H1 (cell line): ENCODE data around the gene PITPNM1. TPM values are rescaled to one million over a fixed set of nuclear protein-coding genes. Genes with fewer than 3 reads are reported as not detected.

Experiments
- CTCF ChIA-PET: fragments of 300-600 bp; sonication (Branson Sonifier 250); formaldehyde crosslinking; loops from one replicate; lab custom pipeline; 2021; ENCODE audit not compliant: partially characterized antibody; lab: Charles Lee
- POLR2A ChIA-PET: fragments of 300-600 bp; sonication (Branson Sonifier 250); formaldehyde crosslinking; loops from one replicate; lab custom pipeline; 2021; ENCODE audit warnings: inconsistent platforms; ENCODE audit not compliant: partially characterized antibody; lab: Charles Lee
- DNase-seq, 2 experiments: peaks; one replicate each; pipeline versions ENCODE4 v3.0.0 to v3.0.0-alpha.2; 2010 to 2022; ENCODE audit warnings: low spot score in 2 of 2, low read depth in 1 of 2, mixed read lengths in 1 of 2
- FAIRE-seq: peaks from 2 replicates; lab custom pipeline; 2011; peaks lifted over from hg19 to GRCh38; lab: Jason Lieb, UNC
- H2AFZ ChIP-seq: 2 replicates; pipeline ENCODE4 v1.8.1; 2012; ENCODE audit warnings: low read length, inconsistent platforms
- H2AK5ac ChIP-seq: 2 replicates; pipeline ENCODE4 v1.6.1; 2013; ENCODE audit warnings: low read depth, low read length
- H2BK120ac ChIP-seq: replicated peaks from 2 replicates; pipeline ENCODE3; 2013; ENCODE audit warnings: low read depth, low read length, inconsistent platforms
- H2BK12ac ChIP-seq: 2 replicates; pipeline ENCODE4 v1.6.1; 2013; ENCODE audit warnings: low read depth, low read length
- H2BK15ac ChIP-seq: 2 replicates; pipeline ENCODE4 v1.6.1; 2013; ENCODE audit warnings: low read length
- H2BK20ac ChIP-seq: 2 replicates; pipeline ENCODE4 v1.6.1; 2013; ENCODE audit warnings: low read length
- H2BK5ac ChIP-seq: 2 replicates; pipeline ENCODE4 v1.6.1; 2013; ENCODE audit warnings: low read depth, low read length
- H3K14ac ChIP-seq: 2 replicates; pipeline ENCODE4 v1.6.1; 2013; ENCODE audit warnings: inconsistent platforms; ENCODE audit not compliant: insufficient read length
- H3K18ac ChIP-seq: 2 replicates; pipeline ENCODE4 v1.6.1; 2013; ENCODE audit warnings: low read length; ENCODE audit errors: extremely low read depth
- H3K23ac ChIP-seq: 2 replicates; pipeline ENCODE4 v1.6.1; 2013; ENCODE audit warnings: inconsistent platforms; ENCODE audit not compliant: insufficient read length
- H3K23me2 ChIP-seq: 2 replicates; pipeline ENCODE4 v1.6.1; 2013; ENCODE audit warnings: low read depth, low read length
- H3K27ac ChIP-seq: 2 replicates; pipeline ENCODE4 v1.6.1; 2011; ENCODE audit warnings: low read depth, low read length, inconsistent platforms
- H3K27me3 ChIP-seq, 4 experiments: replicated peaks in 1 of 4; 1 replicate in 1 of 4; 2 replicates in 3 of 4; pipeline versions ENCODE4 v1.6.1 to v1.8.1; 2011 to 2013; ENCODE audit warnings: low read length in 3 of 4, mild to moderate bottlenecking in 3 of 4, inconsistent platforms in 2 of 4, mixed read lengths in 2 of 4, moderate library complexity in 1 of 4; ENCODE audit not compliant: control insufficient read depth in 3 of 4, insufficient read depth in 3 of 4; ENCODE audit errors: extremely low read depth in 1 of 4
- H3K36me3 ChIP-seq, 4 experiments: 2 replicates each; pipeline versions ENCODE4 v1.6.1 to v1.8.1; 2011 to 2013; ENCODE audit warnings: mild to moderate bottlenecking in 4 of 4, low read length in 3 of 4, moderate library complexity in 2 of 4, control low read depth in 1 of 4, inconsistent platforms in 1 of 4; ENCODE audit not compliant: insufficient read depth in 4 of 4, control insufficient read depth in 2 of 4
- H3K4ac ChIP-seq: replicated peaks from 2 replicates; pipeline ENCODE3; 2013; ENCODE audit warnings: low read length, low read depth, mixed read lengths, inconsistent platforms; ENCODE audit not compliant: insufficient read length
- H3K4me1 ChIP-seq, 4 experiments: replicated peaks in 1 of 4; 1 replicate in 1 of 4; 2 replicates in 3 of 4; pipeline versions ENCODE4 v1.6.1 to v1.8.1; 2011 to 2013; ENCODE audit warnings: low read length in 3 of 4, inconsistent platforms in 2 of 4, mixed read lengths in 1 of 4; ENCODE audit not compliant: insufficient read depth in 4 of 4, control insufficient read depth in 3 of 4
- H3K4me2 ChIP-seq, 2 experiments: 2 replicates each; pipeline versions ENCODE4 v1.6.1 to v1.8.1; 2011 to 2013; ENCODE audit warnings: low read depth in 2 of 2, low read length in 2 of 2, control low read depth in 1 of 2, inconsistent platforms in 1 of 2, mild to moderate bottlenecking in 1 of 2; ENCODE audit not compliant: insufficient read depth in 1 of 2
- H3K4me3 ChIP-seq, 4 experiments: fragments of 200-600, 300-600 bp in 1 of 4; sonication (generic), shearing (Covaris generic), sonication (Bioruptor Twin) in 1 of 4; 2 replicates each; pipeline versions ENCODE4 v1.5.1 to v1.8.1; 2011 to 2016; ENCODE audit warnings: low read length in 4 of 4, low read depth in 3 of 4, control low read depth in 2 of 4, inconsistent platforms in 2 of 4, mild to moderate bottlenecking in 2 of 4, mixed read lengths in 1 of 4, moderate library complexity in 1 of 4; ENCODE audit not compliant: insufficient read depth in 2 of 4; ENCODE audit errors: extremely low read depth in 1 of 4
- H3K56ac ChIP-seq: replicated peaks from 2 replicates; pipeline ENCODE3; 2013; ENCODE audit warnings: low read depth, mild to moderate bottlenecking, mixed read lengths, low read length, inconsistent platforms; ENCODE audit not compliant: insufficient read length
- H3K79me1 ChIP-seq: 2 replicates; pipeline ENCODE4 v1.6.1; 2013; ENCODE audit warnings: low read depth, low read length, control low read depth
- H3K79me2 ChIP-seq, 2 experiments: 2 replicates each; pipeline versions ENCODE4 v1.6.1 to v1.8.1; 2012 to 2013; ENCODE audit warnings: low read length in 2 of 2, mild to moderate bottlenecking in 2 of 2, inconsistent platforms in 1 of 2; ENCODE audit not compliant: insufficient read depth in 2 of 2, control insufficient read depth in 1 of 2
- H3K9ac ChIP-seq, 4 experiments: replicated peaks in 1 of 4; 1 replicate in 1 of 4; 2 replicates in 3 of 4; pipeline versions ENCODE4 v1.6.1 to v1.8.1; 2011 to 2013; ENCODE audit warnings: low read depth in 3 of 4, low read length in 3 of 4, control low read depth in 2 of 4, mild to moderate bottlenecking in 2 of 4, moderate library complexity in 2 of 4, inconsistent platforms in 1 of 4; ENCODE audit errors: extremely low read depth in 1 of 4
- H3K9me3 ChIP-seq, 2 experiments: 2 replicates each; pipeline versions ENCODE4 v1.6.1 to v1.8.1; 2012 to 2013; ENCODE audit warnings: mild to moderate bottlenecking in 2 of 2, moderate library complexity in 2 of 2, control low read depth in 1 of 2, inconsistent platforms in 1 of 2, low read depth in 1 of 2, low read length in 1 of 2, mixed read lengths in 1 of 2; ENCODE audit not compliant: insufficient read depth in 2 of 2
- H4K20me1 ChIP-seq, 2 experiments: replicated peaks in 1 of 2; 2 replicates each; pipeline versions ENCODE3 to v1.8.1; 2011 to 2013; ENCODE audit warnings: inconsistent platforms in 2 of 2, low read length in 2 of 2, mild to moderate bottlenecking in 1 of 2; ENCODE audit not compliant: insufficient read depth in 2 of 2, control insufficient read depth in 1 of 2
- H4K5ac ChIP-seq: 2 replicates; pipeline ENCODE4 v1.6.1; 2013; ENCODE audit warnings: low read length, low read depth, mixed read lengths, inconsistent platforms; ENCODE audit not compliant: insufficient read length
- H4K8ac ChIP-seq: 2 replicates; pipeline ENCODE4 v1.8.0; 2013; ENCODE audit warnings: mild to moderate bottlenecking, moderate library complexity, low read length, inconsistent platforms; ENCODE audit not compliant: insufficient read depth; ENCODE audit errors: extremely low read depth
- H4K91ac ChIP-seq: replicated peaks from 2 replicates; pipeline ENCODE3; 2013; ENCODE audit warnings: low read length, mixed read lengths, inconsistent platforms; ENCODE audit not compliant: insufficient read length
- ASH2L ChIP-seq: fragments of 200-600, 300-600 bp; sonication (generic); IDR thresholded peaks from one replicate; pipeline ENCODE4 v1.7.1; 2017; ENCODE audit warnings: low read length
- CBX8 ChIP-seq: fragments of 300-800, 300-1000 bp; sonication (generic); IDR thresholded peaks from 2 replicates; pipeline ENCODE4 v1.7.1; 2016; ENCODE audit warnings: low read depth, low read length, borderline replicate concordance
- KDM4A ChIP-seq: IDR thresholded peaks from one replicate; pipeline ENCODE4 v1.7.1; 2012; ENCODE audit warnings: low read depth, mild to moderate bottlenecking, moderate library complexity, low read length, inconsistent platforms; ENCODE audit not compliant: severe bottlenecking
- RAD21 ChIP-seq, 2 experiments: IDR thresholded peaks in 1 of 2; conservative IDR thresholded peaks in 1 of 2; 2 replicates each; pipeline ENCODE4 v1.6.1; 2011; ENCODE audit warnings: low read depth in 2 of 2, low read length in 2 of 2, improper control_type of control experiment in 1 of 2, inconsistent platforms in 1 of 2, mild to moderate bottlenecking in 1 of 2, moderate library complexity in 1 of 2
- SIN3A ChIP-seq, 2 experiments: IDR thresholded peaks in 1 of 2; conservative IDR thresholded peaks in 1 of 2; 2 replicates each; pipeline ENCODE4 v1.6.1; 2011 to 2012; ENCODE audit warnings: low read length in 2 of 2, improper control_type of control experiment in 1 of 2, low read depth in 1 of 2, mild to moderate bottlenecking in 1 of 2
- TAF7 ChIP-seq: optimal IDR thresholded peaks from 2 replicates; pipeline ENCODE3; 2011; ENCODE audit warnings: low read depth, mild to moderate bottlenecking, inconsistent platforms, low read length, moderate library complexity, borderline replicate concordance
- YY1 ChIP-seq: IDR thresholded peaks from 2 replicates; pipeline ENCODE4 v1.6.1; 2011; ENCODE audit warnings: low read depth, mild to moderate bottlenecking, low read length
- WGBS, 2 experiments: shearing (Covaris generic) in 1 of 2; methylation state at CpG; one replicate each; pipeline versions ENCODE4 v1.1.6 to v1.1.7; 2013 to 2015; ENCODE audit warnings: low lambda C conversion rate in 2 of 2, mixed read lengths in 2 of 2, inconsistent platforms in 1 of 2, low coverage in 1 of 2, missing lambda C conversion rate in 1 of 2; ENCODE audit not compliant: insufficient replicate concordance in 2 of 2, insufficient coverage in 1 of 2, insufficient read length in 1 of 2; ENCODE audit errors: extremely low coverage in 1 of 2, missing lambda C conversion rate in 1 of 2; 5-methylcytosine and 5-hydroxymethylcytosine counted together
- polyA plus RNA-seq, 7 experiments: library from polyadenylated mRNA; depleted of rRNA in 3 of 7; stranded (reverse) in 5 of 7; unstranded in 2 of 7; fragments of >200 nt in 5 of 7; fragments of 200-250 nt in 2 of 7; gene quantifications; 1 replicate in 5 of 7; 2 replicates in 1 of 7; 4 replicates in 1 of 7; pipeline versions ENCODE4 v1.2.1 to v1.2.3, GENCODE V29; 2011 to 2013; ENCODE audit warnings: missing spikeins in 2 of 7, mixed read lengths in 2 of 7
- total RNA-seq: library from RNA; stranded (reverse); fragmentation: NEBNext Ultra II Directional; extraction: Animal tissue kit (Norgen Biotek cat#: 25700); gene quantifications from 2 replicates; pipeline ENCODE4 v1.2.1, GENCODE V29; 2021

The PITPNM1 gene
- total and polyA plus RNA-seq, 2 of the 8 experiments (the other 6 are each of a cell fraction or from before 2014, with no cell fraction given) = 27.2 to 52.7 TPM

DNA sequence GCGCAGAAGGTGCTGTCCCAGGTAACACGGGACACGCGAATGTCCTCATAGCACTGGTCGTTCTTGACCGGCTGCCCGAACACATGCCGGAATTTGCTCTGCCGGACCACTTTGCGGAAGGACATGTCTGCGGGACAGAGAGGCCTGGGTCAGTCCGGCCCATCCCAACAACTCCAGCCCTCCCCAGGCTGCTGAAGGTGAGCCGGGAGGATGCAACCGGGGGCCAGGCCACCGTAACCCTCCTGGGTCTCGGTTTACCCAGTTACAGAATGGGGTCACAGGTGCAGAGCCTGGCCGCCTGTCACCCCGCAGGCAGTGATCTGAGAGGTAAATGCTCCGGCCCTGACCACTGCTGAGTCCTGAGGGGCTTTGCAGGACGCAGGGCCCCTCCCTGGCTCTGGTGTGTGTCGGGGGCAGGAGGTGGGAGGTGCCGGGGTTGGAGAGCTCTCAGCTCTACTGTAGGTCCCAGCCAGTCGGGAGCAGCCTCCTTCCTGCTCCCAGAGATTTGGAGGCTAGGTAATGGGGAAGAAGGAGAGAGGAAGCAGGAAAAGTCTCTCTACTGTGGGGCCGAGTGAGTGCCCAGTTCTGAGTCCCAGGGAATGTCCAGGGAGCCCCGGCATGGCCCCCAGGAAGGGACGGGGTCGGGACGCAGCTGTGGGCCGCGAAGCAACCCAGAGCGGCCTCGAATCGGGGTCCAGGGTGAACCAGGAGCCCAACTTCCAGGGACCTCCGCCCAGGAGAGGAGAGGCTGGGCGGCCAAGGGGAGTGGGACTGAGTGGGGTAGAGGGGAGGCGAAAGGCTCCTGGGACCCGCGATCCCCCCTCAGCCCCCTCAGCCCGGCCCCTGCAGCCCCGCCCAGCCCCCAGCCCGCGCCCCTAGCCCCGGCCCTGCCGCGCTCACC lies 62.4 kb downstream of the PITPNM1 start:
- Histone ChIP-seq H3K18ac (no peak overlapping the region), H3K56ac (no peak overlapping the region), H3K79me1 (0 out of 2 replicates have a peak, but pooled peaks cover 2% of the 10 kb centered on the region), H3K79me2 (no peaks in the 10 kb centered on the region), H3K9me3 (no peaks in the 10 kb centered on the region), H3K4me3 (peak overlapping the region; percentile 42 to 87 (median 77)), H3K27me3 (no peaks in the 10 kb centered on the region), H3K27ac (no peak overlapping the region; the same call in 1 of the 2 replicates), H3K9ac (peak overlapping the region in 3 of 4 experiments; percentile 35 to 58 (median 38); a peak in 6 of 7 replicates), H2BK20ac (no peak overlapping the region), H2BK12ac (no peak overlapping the region), H3K14ac (no peak overlapping the region), H4K8ac (peak overlapping the region; percentile 89; the same call in 1 of the 2 replicates), H3K4me1 (peaks cover 0 to 8% (median 4%) of the 10 kb centered on the region in 4 experiments; a peak in 4 of 7 replicates), H4K91ac (peak overlapping the region; percentile 65), H3K4me2 (peak overlapping the region; percentile 62 to 90), H4K5ac (no peak overlapping the region), H2AK5ac (no peak overlapping the region), H2BK120ac (no peak overlapping the region), H2BK5ac (peak overlapping the region; percentile 71; the same call in 1 of the 2 replicates), H3K23ac (no peak overlapping the region), H3K23me2 (peaks cover 2% of the 10 kb centered on the region; the same call in 1 of the 2 replicates), H3K4ac (no peak overlapping the region), H2AFZ (no peak overlapping the region), H2BK15ac (no peak overlapping the region), H4K20me1 (peaks cover 4 to 15% of the 10 kb centered on the region in 2 experiments), H3K36me3 (peaks cover 3 to 18% (median 8%) of the 10 kb centered on the region in 4 experiments; a peak in 5 of 8 replicates)
- FAIRE-seq (no peak), DNase-seq (peak in 1 of 2 experiments; percentile 71)
- 69% methylated on average over 25 of the region's 45 CpGs; no CpG with 5 or more reads in 1 of the 2 experiments for WGBS, 2 experiments
- CTCF ChIA-PET = interaction anchor here (0.7 to 2.0 kb wide), 2 partner anchors 20 to 25 kb away, joined by 3 to 7 read pairs; no protein-coding TSS in a partner anchor
- POLR2A ChIA-PET = interaction anchor here (1.0 to 2.1 kb wide), 6 partner anchors 8 to 140 kb away, joined by 3 to 7 read pairs (median 4); partner anchors contain the start of genes RPS6KB2 and SSH3
- TF ChIP-seq SIN3A (conservative IDR thresholded peaks at IDR 0.05 in 1 of 2, IDR thresholded peaks at IDR 0.05 in 1 of 2; ENCODE audit: low read depth in 1 of 2, low read length in 2 of 2) (0 out of 4 replicates have a peak, but pooled peaks of 1 of the 2 experiments have one; percentile 52), CBX8 (no peak), ASH2L (no peak), KDM4A (peak; percentile 10), TAF7 (no peak), RAD21 (IDR thresholded peaks at IDR 0.05 in 1 of 2, conservative IDR thresholded peaks at IDR 0.05 in 1 of 2; ENCODE audit: low read depth in 2 of 2, low read length in 2 of 2) (no peak), YY1 (no peak)
